Measurements from ENCODE around the gene MMP17. TPM values are rescaled to one million over a fixed set of nuclear protein-coding genes. Genes with fewer than 3 reads are reported as not detected.

MMP17 gene
- total and polyA plus RNA-seq, 2 of the 4 experiments (the other 2 are of a cell fraction), result 1.4 to 11.8 TPM

DNA sequence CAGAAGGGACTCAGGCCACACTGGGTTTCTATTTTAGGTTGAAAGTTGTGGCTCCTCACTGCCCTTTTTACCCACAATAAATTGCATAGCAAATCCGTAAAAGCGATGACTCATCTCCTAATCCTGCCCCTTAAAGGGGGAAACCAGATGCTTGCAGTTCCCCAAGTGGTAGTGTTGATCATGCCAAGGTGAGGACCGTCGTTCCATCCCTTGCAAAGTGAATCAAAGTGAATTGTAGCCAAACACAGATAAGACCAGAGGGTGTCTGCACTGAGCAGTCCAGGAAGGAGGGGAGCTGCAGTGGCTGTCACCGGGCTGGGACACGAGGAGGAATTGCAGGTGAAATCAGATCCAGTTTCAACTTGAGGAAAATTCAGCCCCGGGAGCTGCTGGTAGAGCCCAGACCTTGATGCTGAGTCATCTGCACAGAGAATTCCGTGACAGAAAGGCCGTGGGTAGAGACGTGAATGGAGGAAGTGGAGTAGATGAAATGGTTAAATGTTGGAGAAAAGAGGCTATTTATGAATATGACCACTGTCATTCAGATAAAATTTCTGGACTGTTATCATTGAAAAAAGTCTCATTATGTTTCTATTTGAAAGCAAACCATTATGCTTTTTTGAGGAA is 44.2 kb upstream of the MMP17 start:
- TF ChIP-seq MAFK (IDR thresholded peaks at IDR 0.05; ENCODE audit: low read depth, low read length), result peak; percentile 30; the same call in 1 of the 2 replicates
- TF ChIP-seq, protein P1, sequence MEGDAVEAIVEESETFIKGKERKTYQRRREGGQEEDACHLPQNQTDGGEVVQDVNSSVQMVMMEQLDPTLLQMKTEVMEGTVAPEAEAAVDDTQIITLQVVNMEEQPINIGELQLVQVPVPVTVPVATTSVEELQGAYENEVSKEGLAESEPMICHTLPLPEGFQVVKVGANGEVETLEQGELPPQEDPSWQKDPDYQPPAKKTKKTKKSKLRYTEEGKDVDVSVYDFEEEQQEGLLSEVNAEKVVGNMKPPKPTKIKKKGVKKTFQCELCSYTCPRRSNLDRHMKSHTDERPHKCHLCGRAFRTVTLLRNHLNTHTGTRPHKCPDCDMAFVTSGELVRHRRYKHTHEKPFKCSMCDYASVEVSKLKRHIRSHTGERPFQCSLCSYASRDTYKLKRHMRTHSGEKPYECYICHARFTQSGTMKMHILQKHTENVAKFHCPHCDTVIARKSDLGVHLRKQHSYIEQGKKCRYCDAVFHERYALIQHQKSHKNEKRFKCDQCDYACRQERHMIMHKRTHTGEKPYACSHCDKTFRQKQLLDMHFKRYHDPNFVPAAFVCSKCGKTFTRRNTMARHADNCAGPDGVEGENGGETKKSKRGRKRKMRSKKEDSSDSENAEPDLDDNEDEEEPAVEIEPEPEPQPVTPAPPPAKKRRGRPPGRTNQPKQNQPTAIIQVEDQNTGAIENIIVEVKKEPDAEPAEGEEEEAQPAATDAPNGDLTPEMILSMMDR (conservative IDR thresholded peaks at IDR 0.05; ENCODE audit: low read depth, low read length), result no peak
- no peak for TF ChIP-seq CHD1 (IDR thresholded peaks at IDR 0.05; ENCODE audit: low read depth, low read length)
- peak; percentile 92 for TF ChIP-seq FOS (IDR thresholded peaks at IDR 0.05; ENCODE audit: low read depth, low read length)
- peak; percentile 34; the same call in 1 of the 2 replicates for TF ChIP-seq BHLHE40 (IDR thresholded peaks at IDR 0.05; ENCODE audit: low read depth, low read length)
- TF ChIP-seq SMC3 (IDR thresholded peaks at IDR 0.05; ENCODE audit: low read depth, low read length), result no peak
- TF ChIP-seq NFE2L2 (IDR thresholded peaks at IDR 0.05; ENCODE audit: low read depth, low read length), result peak; percentile 84
- in situ Hi-C loops (cut with MboI; ENCODE audit: low sequenced_read_pairs), result no loop called here

More for the DNA sequence above, 44.2 kb upstream of the MMP17 start:
- Histone ChIP-seq H4K91ac (ENCODE audit: insufficient read depth, low read depth, low read length) (peak overlapping the region; percentile 67), H3K9ac (ENCODE audit: low read depth, low read length) (0 out of 2 replicates have a peak overlapping the region, but pooled peaks have one; percentile 7), H2BK120ac (ENCODE audit: low read depth, low read length) (peak overlapping the region; percentile 93), H4K20me1 (ENCODE audit: insufficient read depth, low read length) (peaks cover 5% of the 10 kb centered on the region; the same call in 1 of the 2 replicates), H3K18ac (ENCODE audit: low read depth, low read length) (peak overlapping the region; percentile 44), H2BK15ac (ENCODE audit: low read depth, low read length) (peak overlapping the region; percentile 74; the same call in 1 of the 3 replicates), H3K9me1 (ENCODE audit: insufficient read depth, low read length) (peaks cover 7% of the 10 kb centered on the region), H3K56ac (ENCODE audit: extremely low read depth, insufficient read depth, low read length) (peak overlapping the region; percentile 54; the same call in 1 of the 2 replicates), H3K27ac (ENCODE audit: insufficient read depth, low read length) (peak overlapping the region; percentile 71), H3K27me3 (ENCODE audit: control insufficient read depth, insufficient read depth, low read length) (no peaks in the 10 kb centered on the region), H2BK20ac (ENCODE audit: low read depth, low read length) (peak overlapping the region; percentile 64; the same call in 1 of the 2 replicates), H2AFZ (replicated peaks; ENCODE audit: low read length, poor library complexity) (peak overlapping the region; percentile 87), H3K4me1 (ENCODE audit: control insufficient read depth, insufficient read depth, low read length) (peaks cover 5% of the 10 kb centered on the region; the same call in 1 of the 2 replicates), H3K79me1 (ENCODE audit: low read depth in 1 of 2, low read length in 2 of 2) (peaks cover 7 to 29% of the 10 kb centered on the region in 2 experiments; a peak in 2 of 4 replicates), H4K5ac (ENCODE audit: low read depth, low read length) (peak overlapping the region; percentile 41; the same call in 1 of the 2 replicates), H3K4ac (ENCODE audit: low read depth, low read length) (peak overlapping the region; percentile 92), H4K8ac (ENCODE audit: low read depth in 2 of 2, low read length in 2 of 2) (peak overlapping the region in 1 of 2 experiments; percentile 92; a peak in 2 of 4 replicates), H3K14ac (replicated peaks; ENCODE audit: low read depth, low read length) (peak overlapping the region; percentile 86), H3K23ac (ENCODE audit: low read depth, low read length) (peak overlapping the region; percentile 90), H3K4me3 (ENCODE audit: insufficient read depth, low read depth, low read length) (peak overlapping the region; percentile 41; the same call in 1 of the 2 replicates), H3K4me2 (ENCODE audit: low read depth, low read length) (peak overlapping the region; percentile 97), H2AK5ac (ENCODE audit: low read depth, low read length) (peak overlapping the region; percentile 69), H2BK5ac (ENCODE audit: low read depth, low read length, poor library complexity, severe bottlenecking) (peak overlapping the region; percentile 88), H3K9me3 (ENCODE audit: control insufficient read depth, insufficient read depth, low read length) (no peaks in the 10 kb centered on the region), H3K36me3 (ENCODE audit: control insufficient read depth, insufficient read depth, low read length) (peaks cover 34% of the 10 kb centered on the region), H2AK9ac (replicated peaks; ENCODE audit: low read depth, low read length, poor library complexity) (peak overlapping the region; percentile 85)
- ATAC-seq (ENCODE audit: low read depth) (peak; percentile 80), DNase-seq (peak; percentile 86)
- intact Hi-C loops (cut with micrococcal nuclease), result loop anchor here (5.0 kb wide), 1 partner anchor 867 kb away; no protein-coding TSS in a partner anchor
- POLR2A ChIA-PET (ENCODE audit: unreplicated experiment), result no interaction called here
- 26 to 100% methylated on average over 1 to 6 of the region's 10 CpGs for WGBS, 2 experiments (ENCODE audit: extremely low coverage in 2 of 2, insufficient read length in 1 of 2)
- dilution Hi-C loops (cut with HindIII; ENCODE audit: low sequenced_read_pairs, unreplicated experiment), result no loop called here
- BruUV-seq (replicated peaks), result no TSS peak
- CTCF ChIA-PET, result interaction anchor here (1.2 kb wide), 1 partner anchor 47 kb away, joined by 8 read pairs; no protein-coding TSS in a partner anchor
